KOPT-K1 (cell line): ENCODE results near the gene KIF6.

ENCODE experiments used
- H3K27ac ChIP-seq: fragments of 200-600 bp; sonication (generic); 2 replicates; pipeline ENCODE4 v1.5.1; 2016; ENCODE audit warnings: antibody characterized with exemption, mild to moderate bottlenecking, low read depth, low read length; ENCODE audit not compliant: poor library complexity, severe bottlenecking
- H3K36me3 ChIP-seq: fragments of 200-600 bp; sonication (generic); 2 replicates; pipeline ENCODE4 v1.5.1; 2017; ENCODE audit warnings: antibody characterized with exemption, mild to moderate bottlenecking, low read length, moderate library complexity; ENCODE audit not compliant: insufficient read depth
- H3K9me3 ChIP-seq: fragments of 200-600 bp; sonication (generic); 2 replicates; pipeline ENCODE4 v1.5.1; 2017; ENCODE audit warnings: antibody characterized with exemption, low read length, mild to moderate bottlenecking; ENCODE audit not compliant: insufficient read depth, poor library complexity, severe bottlenecking

Gene KIF6

GRCh38 chr6:39602601-39603519 is 122.3 kb downstream of the KIF6 start:
- no peak overlapping the region for H3K27ac ChIP-seq
- H3K9me3 ChIP-seq: no peaks in the 10 kb centered on the region
- no peaks in the 10 kb centered on the region for H3K36me3 ChIP-seq

- no peaks in the 10 kb centered on the region for H3K9me3 ChIP-seq
These were observed 125.2 kb downstream of the KIF6 start for GRCh38 chr6:39599973-39600372.

GRCh38 chr6:39599341-39599740 is 125.9 kb downstream of the KIF6 start:
- no peak overlapping the region for H3K27ac ChIP-seq
- H3K9me3 ChIP-seq: no peaks in the 10 kb centered on the region
- H3K36me3 ChIP-seq: no peaks in the 10 kb centered on the region

More at GRCh38 chr6:39599973-39600372, 125.2 kb downstream of the KIF6 start:
- Histone ChIP-seq H3K36me3 (no peaks in the 10 kb centered on the region), H3K27ac (no peak overlapping the region)

GRCh38 chr6:39594285-39594684 is 130.9 kb downstream of the KIF6 start:
- Histone ChIP-seq H3K27ac (no peak overlapping the region), H3K9me3 (no peaks in the 10 kb centered on the region), H3K36me3 (no peaks in the 10 kb centered on the region)

- Histone ChIP-seq H3K36me3 (no peaks in the 10 kb centered on the region), H3K27ac (no peak overlapping the region), H3K9me3 (no peaks in the 10 kb centered on the region)
These were observed 131.6 kb downstream of the KIF6 start for GRCh38 chr6:39593646-39594045.

- no peaks in the 10 kb centered on the region for H3K9me3 ChIP-seq
- no peak overlapping the region for H3K27ac ChIP-seq
- no peaks in the 10 kb centered on the region for H3K36me3 ChIP-seq
These were observed 134.3 kb downstream of the KIF6 start for GRCh38 chr6:39590871-39591393.

GRCh38 chr6:39587080-39587479 is 138.1 kb downstream of the KIF6 start:
- Histone ChIP-seq H3K9me3 (no peaks in the 10 kb centered on the region), H3K27ac (no peak overlapping the region), H3K36me3 (no peaks in the 10 kb centered on the region)

- Histone ChIP-seq H3K9me3 (no peaks in the 10 kb centered on the region), H3K27ac (no peak overlapping the region), H3K36me3 (no peaks in the 10 kb centered on the region)
These were observed 139.6 kb downstream of the KIF6 start for GRCh38 chr6:39585641-39586040.

GRCh38 chr6:39577446-39578165 is 147.6 kb downstream of the KIF6 start:
- Histone ChIP-seq H3K9me3 (no peaks in the 10 kb centered on the region), H3K36me3 (no peaks in the 10 kb centered on the region), H3K27ac (no peak overlapping the region)

GRCh38 chr6:39576556-39577303 is 148.5 kb downstream of the KIF6 start:
- no peak overlapping the region for H3K27ac ChIP-seq
- H3K36me3 ChIP-seq: no peaks in the 10 kb centered on the region
- H3K9me3 ChIP-seq: no peaks in the 10 kb centered on the region

- Histone ChIP-seq H3K36me3 (no peaks in the 10 kb centered on the region), H3K27ac (no peak overlapping the region), H3K9me3 (no peaks in the 10 kb centered on the region)
These were observed 150.2 kb downstream of the KIF6 start for GRCh38 chr6:39574991-39575390.

GRCh38 chr6:39573541-39573940 is 151.7 kb downstream of the KIF6 start:
- H3K36me3 ChIP-seq: no peaks in the 10 kb centered on the region
- H3K27ac ChIP-seq: no peak overlapping the region
- no peaks in the 10 kb centered on the region for H3K9me3 ChIP-seq

- Histone ChIP-seq H3K9me3 (no peaks in the 10 kb centered on the region), H3K36me3 (no peaks in the 10 kb centered on the region), H3K27ac (no peak overlapping the region)
These were observed 152.4 kb downstream of the KIF6 start for GRCh38 chr6:39572661-39573340.

GRCh38 chr6:39568896-39569295 is 156.3 kb downstream of the KIF6 start:
- Histone ChIP-seq H3K27ac (no peak overlapping the region), H3K36me3 (no peaks in the 10 kb centered on the region), H3K9me3 (no peaks in the 10 kb centered on the region)
